MM.1S (cell line): ENCODE data around the gene ITGA4.

Experiments used
- EZH2 ChIP-seq: fragments of 300-600 bp; sonication (generic); optimal IDR thresholded peaks from 2 replicates; pipeline ENCODE3; 2017; ENCODE audit warnings: low read depth, mild to moderate bottlenecking, antibody characterized with exemption, low read length, mixed read lengths
- EZH2phosphoT487 ChIP-seq: fragments of 300-600 bp; sonication (generic); IDR thresholded peaks from 2 replicates; pipeline ENCODE4 v1.6.1; 2018; ENCODE audit warnings: antibody characterized with exemption, low read length
- TF ChIP-seq, protein P1 (sequence below): fragments of 300-600 bp; sonication (generic); IDR thresholded peaks from 2 replicates; pipeline ENCODE4 v1.5.1; 2016; ENCODE audit warnings: antibody characterized with exemption, low read length, mixed read lengths

DNA sequence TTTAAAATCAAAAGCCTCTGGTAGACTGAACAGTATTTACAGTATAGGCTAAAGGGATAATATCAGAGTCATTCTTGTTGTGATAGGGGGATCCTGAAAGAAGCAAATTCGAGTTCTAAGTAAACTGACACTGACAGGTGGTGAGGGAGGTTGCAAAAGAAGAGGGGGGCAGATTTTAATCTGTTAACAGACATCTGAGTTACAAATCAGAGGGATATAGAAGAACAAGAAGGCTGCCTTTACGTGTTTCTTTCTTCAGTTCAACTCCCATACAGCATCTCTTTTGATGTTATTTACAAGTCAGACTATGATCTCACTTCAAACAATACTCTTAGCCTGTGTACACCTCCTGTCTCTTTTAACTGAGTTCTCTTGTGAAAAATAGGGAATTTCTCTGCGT lies 16.3 kb upstream of the ITGA4 start:
- TF ChIP-seq, protein P1, sequence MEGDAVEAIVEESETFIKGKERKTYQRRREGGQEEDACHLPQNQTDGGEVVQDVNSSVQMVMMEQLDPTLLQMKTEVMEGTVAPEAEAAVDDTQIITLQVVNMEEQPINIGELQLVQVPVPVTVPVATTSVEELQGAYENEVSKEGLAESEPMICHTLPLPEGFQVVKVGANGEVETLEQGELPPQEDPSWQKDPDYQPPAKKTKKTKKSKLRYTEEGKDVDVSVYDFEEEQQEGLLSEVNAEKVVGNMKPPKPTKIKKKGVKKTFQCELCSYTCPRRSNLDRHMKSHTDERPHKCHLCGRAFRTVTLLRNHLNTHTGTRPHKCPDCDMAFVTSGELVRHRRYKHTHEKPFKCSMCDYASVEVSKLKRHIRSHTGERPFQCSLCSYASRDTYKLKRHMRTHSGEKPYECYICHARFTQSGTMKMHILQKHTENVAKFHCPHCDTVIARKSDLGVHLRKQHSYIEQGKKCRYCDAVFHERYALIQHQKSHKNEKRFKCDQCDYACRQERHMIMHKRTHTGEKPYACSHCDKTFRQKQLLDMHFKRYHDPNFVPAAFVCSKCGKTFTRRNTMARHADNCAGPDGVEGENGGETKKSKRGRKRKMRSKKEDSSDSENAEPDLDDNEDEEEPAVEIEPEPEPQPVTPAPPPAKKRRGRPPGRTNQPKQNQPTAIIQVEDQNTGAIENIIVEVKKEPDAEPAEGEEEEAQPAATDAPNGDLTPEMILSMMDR: no peak
- TF ChIP-seq EZH2 (no peak), EZH2phosphoT487 (no peak)
